KMS-11 (cell line): Measurements from ENCODE around the gene VWF.

Experiments
- H2AFZ ChIP-seq: fragments of 200-600 bp; sonication (generic); 2 replicates; pipeline ENCODE4 v1.6.1; 2016; ENCODE audit warnings: antibody characterized with exemption, mixed run types, low read depth
- H3K27ac ChIP-seq: fragments of 200-600 bp; sonication (generic); 2 replicates; pipeline ENCODE4 v1.6.1; 2016; ENCODE audit warnings: mild to moderate bottlenecking, mixed run types
- H3K27me3 ChIP-seq: fragments of 200-600 bp; sonication (generic); 2 replicates; pipeline ENCODE4 v1.6.1; 2017; ENCODE audit warnings: mild to moderate bottlenecking, low read depth, mixed run types, moderate library complexity; ENCODE audit not compliant: insufficient read depth
- H3K36me3 ChIP-seq: fragments of 200-600 bp; sonication (generic); 2 replicates; pipeline ENCODE4 v1.6.1; 2017; ENCODE audit warnings: mild to moderate bottlenecking, mixed run types; ENCODE audit not compliant: insufficient read depth
- H3K4me1 ChIP-seq: fragments of 200-600 bp; sonication (generic); 2 replicates; pipeline ENCODE4 v1.6.1; 2016; ENCODE audit warnings: mild to moderate bottlenecking, low read depth, mixed run types; ENCODE audit not compliant: poor library complexity, severe bottlenecking
- H3K4me2 ChIP-seq: fragments of 200-600 bp; sonication (generic); 2 replicates; pipeline ENCODE4 v1.7.0; 2016; ENCODE audit warnings: mild to moderate bottlenecking, mixed run types
- H3K4me3 ChIP-seq: fragments of 200-600 bp; sonication (generic); IDR thresholded peaks from 2 replicates; pipeline ENCODE4 v1.6.1; 2017; ENCODE audit warnings: low read depth, low read length, mixed read lengths; ENCODE audit not compliant: insufficient read depth
- H3K79me2 ChIP-seq: fragments of 200-600 bp; sonication (generic); 2 replicates; pipeline ENCODE4 v1.6.1; 2016; ENCODE audit warnings: low read depth, mixed run types; ENCODE audit not compliant: insufficient read depth
- H3K9ac ChIP-seq: fragments of 200-600 bp; sonication (generic); 2 replicates; pipeline ENCODE4 v1.6.1; 2016; ENCODE audit warnings: mild to moderate bottlenecking, mixed run types
- H4K20me1 ChIP-seq: fragments of 200-600 bp; sonication (generic); 2 replicates; pipeline ENCODE4 v1.6.1; 2016; ENCODE audit warnings: mild to moderate bottlenecking, mixed run types; ENCODE audit not compliant: insufficient read depth
- TF ChIP-seq, protein P1 (sequence below): fragments of 200-600 bp; sonication (generic); conservative IDR thresholded peaks from 2 replicates; pipeline ENCODE4 v1.6.1; 2017; ENCODE audit warnings: low read depth, mild to moderate bottlenecking, antibody characterized with exemption, low read length, moderate library complexity, mixed read lengths

Gene VWF

DNA sequence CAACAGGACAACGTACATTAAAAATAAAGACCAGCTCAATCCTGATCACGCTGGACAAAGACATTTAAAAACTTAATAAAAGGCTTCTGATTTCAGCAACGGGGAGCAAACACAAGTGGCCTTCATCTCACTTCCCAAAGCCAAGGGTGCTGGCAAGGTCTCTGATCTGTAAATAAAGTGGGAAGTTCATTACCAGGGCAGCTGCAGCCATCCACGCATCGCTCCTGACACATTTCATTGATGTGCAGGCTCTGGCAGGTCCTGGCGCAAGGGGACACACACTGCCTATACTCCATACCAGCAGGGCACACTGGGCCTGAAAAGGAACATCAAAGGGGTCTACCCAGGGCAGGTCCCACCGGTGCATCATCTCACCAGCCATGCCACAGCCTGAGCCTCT, 51.0 kb downstream of the VWF start:
- no peaks in the 10 kb centered on the region for H3K27me3 ChIP-seq

DNA sequence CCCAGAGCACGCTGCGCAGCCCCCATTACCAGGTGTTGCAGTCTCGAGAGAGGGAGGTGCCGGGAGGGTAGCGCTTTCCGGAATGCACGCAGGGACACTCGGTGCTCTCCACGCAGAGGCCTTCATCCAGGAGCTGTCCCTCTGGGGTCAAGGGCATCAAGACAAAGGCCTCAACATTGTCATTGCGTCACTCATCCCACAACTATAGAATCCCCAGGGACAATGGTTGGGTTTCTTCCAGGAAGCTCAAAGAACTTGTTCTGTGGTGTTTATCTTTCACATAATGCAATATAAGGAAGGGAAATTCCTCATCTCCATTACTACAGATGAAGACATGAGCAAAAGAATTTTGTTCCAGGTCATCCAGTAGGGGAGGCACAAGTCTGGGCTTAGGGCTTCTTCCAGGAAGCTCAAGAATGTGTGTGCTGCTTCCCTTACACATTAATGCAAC, 52.1 kb downstream of the VWF start:
- TF ChIP-seq, protein P1, sequence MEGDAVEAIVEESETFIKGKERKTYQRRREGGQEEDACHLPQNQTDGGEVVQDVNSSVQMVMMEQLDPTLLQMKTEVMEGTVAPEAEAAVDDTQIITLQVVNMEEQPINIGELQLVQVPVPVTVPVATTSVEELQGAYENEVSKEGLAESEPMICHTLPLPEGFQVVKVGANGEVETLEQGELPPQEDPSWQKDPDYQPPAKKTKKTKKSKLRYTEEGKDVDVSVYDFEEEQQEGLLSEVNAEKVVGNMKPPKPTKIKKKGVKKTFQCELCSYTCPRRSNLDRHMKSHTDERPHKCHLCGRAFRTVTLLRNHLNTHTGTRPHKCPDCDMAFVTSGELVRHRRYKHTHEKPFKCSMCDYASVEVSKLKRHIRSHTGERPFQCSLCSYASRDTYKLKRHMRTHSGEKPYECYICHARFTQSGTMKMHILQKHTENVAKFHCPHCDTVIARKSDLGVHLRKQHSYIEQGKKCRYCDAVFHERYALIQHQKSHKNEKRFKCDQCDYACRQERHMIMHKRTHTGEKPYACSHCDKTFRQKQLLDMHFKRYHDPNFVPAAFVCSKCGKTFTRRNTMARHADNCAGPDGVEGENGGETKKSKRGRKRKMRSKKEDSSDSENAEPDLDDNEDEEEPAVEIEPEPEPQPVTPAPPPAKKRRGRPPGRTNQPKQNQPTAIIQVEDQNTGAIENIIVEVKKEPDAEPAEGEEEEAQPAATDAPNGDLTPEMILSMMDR, result no peak
- Histone ChIP-seq H3K79me2 (no peaks in the 10 kb centered on the region), H4K20me1 (no peaks in the 10 kb centered on the region), H3K36me3 (no peaks in the 10 kb centered on the region), H3K4me3 (no peak overlapping the region), H3K27me3 (no peaks in the 10 kb centered on the region), H3K27ac (no peak overlapping the region), H3K4me1 (peaks cover 49% of the 10 kb centered on the region), H3K9ac (no peak overlapping the region), H3K4me2 (no peak overlapping the region), H2AFZ (no peak overlapping the region)

More for the DNA sequence above, 51.0 kb downstream of the VWF start:
- Histone ChIP-seq H3K36me3 (no peaks in the 10 kb centered on the region), H3K4me2 (no peak overlapping the region), H3K27ac (no peak overlapping the region), H3K4me3 (no peak overlapping the region), H2AFZ (no peak overlapping the region), H3K79me2 (no peaks in the 10 kb centered on the region), H4K20me1 (no peaks in the 10 kb centered on the region), H3K9ac (no peak overlapping the region), H3K4me1 (peaks cover 56% of the 10 kb centered on the region)
- TF ChIP-seq, protein P1, result no peak

DNA sequence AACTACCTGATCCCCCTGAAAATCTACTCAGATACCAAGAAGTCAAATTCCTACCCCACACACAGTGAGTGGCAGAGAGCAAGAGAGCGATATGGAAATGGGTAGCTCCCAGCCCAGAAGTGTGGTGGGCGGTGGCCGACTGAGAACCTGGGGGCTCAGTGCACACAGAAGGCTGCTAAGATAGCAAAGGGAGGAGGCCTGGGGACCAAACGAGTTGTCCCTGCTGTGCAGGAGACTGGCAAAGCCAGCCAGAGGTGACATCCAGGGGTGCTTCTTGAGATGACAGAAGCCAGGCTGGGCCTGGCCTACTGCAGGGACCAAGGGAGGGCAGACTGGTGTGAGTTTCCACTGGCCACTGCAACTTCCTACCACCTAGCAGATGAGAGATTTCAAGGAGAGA, 52.9 kb downstream of the VWF start:
- Histone ChIP-seq H3K27me3 (no peaks in the 10 kb centered on the region), H3K4me3 (no peak overlapping the region), H3K36me3 (no peaks in the 10 kb centered on the region), H3K4me2 (no peak overlapping the region), H2AFZ (no peak overlapping the region), H4K20me1 (no peaks in the 10 kb centered on the region), H3K27ac (no peak overlapping the region), H3K9ac (no peak overlapping the region), H3K4me1 (peaks cover 48% of the 10 kb centered on the region), H3K79me2 (no peaks in the 10 kb centered on the region)
- TF ChIP-seq, protein P1, result no peak

DNA sequence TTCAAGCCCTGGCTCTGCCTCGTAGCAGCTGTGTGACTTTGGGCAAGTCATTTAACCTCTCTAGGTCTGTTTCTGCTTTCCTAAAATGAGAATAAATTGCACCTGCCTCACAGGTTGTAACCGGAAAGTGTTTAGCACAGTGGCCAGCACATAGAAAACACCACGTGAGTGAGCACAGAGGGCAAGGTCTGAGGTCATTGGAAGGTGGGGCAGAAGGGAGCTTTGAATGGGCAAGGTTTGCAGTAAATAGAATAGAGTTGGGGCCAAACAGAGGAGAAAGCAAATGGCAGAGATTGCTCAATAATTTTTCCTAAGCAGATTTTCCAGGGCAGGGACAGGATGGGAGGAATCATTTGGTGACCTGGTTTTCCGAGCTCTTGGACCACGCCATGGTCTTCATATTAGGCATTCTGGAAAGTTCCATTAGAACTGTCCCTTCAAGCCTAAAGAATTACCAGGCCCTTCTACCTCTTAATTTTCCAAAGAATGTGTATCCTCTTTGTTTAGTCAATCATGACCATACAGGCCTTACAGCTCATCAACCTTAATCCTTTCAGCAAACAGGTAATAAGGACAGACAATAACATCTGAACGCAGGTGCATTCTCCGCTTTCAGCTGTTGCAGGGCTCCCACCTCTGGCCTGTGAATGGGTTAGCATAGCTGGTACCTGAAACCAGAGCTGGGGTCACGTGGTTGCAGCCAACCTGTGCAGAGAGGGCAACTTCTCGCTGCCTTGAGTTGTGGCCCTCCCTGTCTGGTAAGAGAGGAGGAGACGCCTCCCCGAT, 53.8 kb downstream of the VWF start:
- Histone ChIP-seq H3K4me1 (peaks cover 48% of the 10 kb centered on the region), H3K27ac (no peak overlapping the region), H3K36me3 (no peaks in the 10 kb centered on the region), H2AFZ (no peak overlapping the region), H3K27me3 (no peaks in the 10 kb centered on the region), H4K20me1 (no peaks in the 10 kb centered on the region), H3K9ac (no peak overlapping the region), H3K79me2 (no peaks in the 10 kb centered on the region), H3K4me2 (no peak overlapping the region), H3K4me3 (no peak overlapping the region)
- TF ChIP-seq, protein P1, result no peak
